Smooth muscle cell (in vitro differentiated cells): ENCODE data around the gene ARHGAP36. TPM values are rescaled to one million over a fixed set of nuclear protein-coding genes. Genes with fewer than 3 reads are reported as not detected.

Source experiments
- DNase-seq: peaks from one replicate; lab custom pipeline; 2025; ENCODE audit not compliant: unreplicated experiment; lab: John Stamatoyannopoulos, UW
- H2AFZ ChIP-seq: fragments of 200-600 bp; sonication (generic); 2 replicates; pipeline ENCODE4 v1.6.0; 2016; ENCODE audit warnings: antibody characterized with exemption, low read depth, mild to moderate bottlenecking
- H3F3A ChIP-seq: fragments of 200-600 bp; sonication (generic); 2 replicates; pipeline ENCODE4 v1.6.0; 2017; ENCODE audit warnings: antibody characterized with exemption, low read depth
- H3K27ac ChIP-seq: fragments of 200-600 bp; sonication (generic); 2 replicates; pipeline ENCODE4 v1.5.1; 2016; ENCODE audit warnings: low read depth, mild to moderate bottlenecking
- H3K27me3 ChIP-seq: fragments of 200-600 bp; sonication (generic); 2 replicates; pipeline ENCODE4 v1.6.1; 2016; ENCODE audit warnings: low read depth, mild to moderate bottlenecking
- H3K36me3 ChIP-seq: fragments of 200-600 bp; sonication (generic); 2 replicates; pipeline ENCODE4 v1.5.1; 2016; ENCODE audit warnings: low read depth
- H3K4me1 ChIP-seq: fragments of 200-600 bp; sonication (generic); 2 replicates; pipeline ENCODE4 v1.5.1; 2016; ENCODE audit warnings: low read depth
- H3K4me2 ChIP-seq: fragments of 200-600 bp; sonication (generic); 2 replicates; pipeline ENCODE4 v1.6.0; 2016; ENCODE audit warnings: mild to moderate bottlenecking
- H3K4me3 ChIP-seq: fragments of 200-600 bp; sonication (generic); 2 replicates; pipeline ENCODE4 v1.5.1; 2016; ENCODE audit warnings: mild to moderate bottlenecking
- H3K79me2 ChIP-seq: fragments of 200-600 bp; sonication (generic); 2 replicates; pipeline ENCODE4 v1.6.0; 2016; ENCODE audit warnings: low read depth, mild to moderate bottlenecking
- H3K9ac ChIP-seq: fragments of 200-600 bp; sonication (generic); 2 replicates; pipeline ENCODE4 v1.6.0; 2016; ENCODE audit warnings: low read depth
- H3K9me3 ChIP-seq: fragments of 200-600 bp; sonication (generic); replicated peaks from 2 replicates; pipeline ENCODE4 v1.5.1; 2016; ENCODE audit warnings: low read depth
- H4K20me1 ChIP-seq: fragments of 200-600 bp; sonication (generic); 2 replicates; pipeline ENCODE4 v1.6.0; 2016; ENCODE audit warnings: low read depth
- WGBS: methylation state at CpG from one replicate; pipeline ENCODE4 v1.1.7; 2016; ENCODE audit warnings: low lambda C conversion rate; 5-methylcytosine and 5-hydroxymethylcytosine counted together
- polyA plus RNA-seq: library from polyadenylated mRNA; unstranded; fragments of >200 nt; fragmentation: Nextera tagmentation; extraction: Ambion mirVana; gene quantifications from 2 replicates; pipeline ENCODE4 v1.2.1, GENCODE V29; 2016
- total RNA-seq: library from RNA; depleted of rRNA; stranded (reverse); fragments of >200 nt; gene quantifications from 2 replicates; pipeline ENCODE4 v1.2.3, GENCODE V29; 2014
- TF ChIP-seq, protein P1 (sequence below): fragments of 200-600 bp; sonication (generic); IDR thresholded peaks from 2 replicates; pipeline ENCODE4 v1.5.1; 2017; ENCODE audit warnings: borderline replicate concordance, mild to moderate bottlenecking, antibody characterized with exemption; ENCODE audit not compliant: insufficient read depth, poor library complexity, severe bottlenecking

Gene ARHGAP36, protein sequence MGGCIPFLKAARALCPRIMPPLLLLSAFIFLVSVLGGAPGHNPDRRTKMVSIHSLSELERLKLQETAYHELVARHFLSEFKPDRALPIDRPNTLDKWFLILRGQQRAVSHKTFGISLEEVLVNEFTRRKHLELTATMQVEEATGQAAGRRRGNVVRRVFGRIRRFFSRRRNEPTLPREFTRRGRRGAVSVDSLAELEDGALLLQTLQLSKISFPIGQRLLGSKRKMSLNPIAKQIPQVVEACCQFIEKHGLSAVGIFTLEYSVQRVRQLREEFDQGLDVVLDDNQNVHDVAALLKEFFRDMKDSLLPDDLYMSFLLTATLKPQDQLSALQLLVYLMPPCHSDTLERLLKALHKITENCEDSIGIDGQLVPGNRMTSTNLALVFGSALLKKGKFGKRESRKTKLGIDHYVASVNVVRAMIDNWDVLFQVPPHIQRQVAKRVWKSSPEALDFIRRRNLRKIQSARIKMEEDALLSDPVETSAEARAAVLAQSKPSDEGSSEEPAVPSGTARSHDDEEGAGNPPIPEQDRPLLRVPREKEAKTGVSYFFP
- total RNA-seq, result not detected in 2 replicates
- polyA plus RNA-seq, result not detected in 2 replicates

DNA sequence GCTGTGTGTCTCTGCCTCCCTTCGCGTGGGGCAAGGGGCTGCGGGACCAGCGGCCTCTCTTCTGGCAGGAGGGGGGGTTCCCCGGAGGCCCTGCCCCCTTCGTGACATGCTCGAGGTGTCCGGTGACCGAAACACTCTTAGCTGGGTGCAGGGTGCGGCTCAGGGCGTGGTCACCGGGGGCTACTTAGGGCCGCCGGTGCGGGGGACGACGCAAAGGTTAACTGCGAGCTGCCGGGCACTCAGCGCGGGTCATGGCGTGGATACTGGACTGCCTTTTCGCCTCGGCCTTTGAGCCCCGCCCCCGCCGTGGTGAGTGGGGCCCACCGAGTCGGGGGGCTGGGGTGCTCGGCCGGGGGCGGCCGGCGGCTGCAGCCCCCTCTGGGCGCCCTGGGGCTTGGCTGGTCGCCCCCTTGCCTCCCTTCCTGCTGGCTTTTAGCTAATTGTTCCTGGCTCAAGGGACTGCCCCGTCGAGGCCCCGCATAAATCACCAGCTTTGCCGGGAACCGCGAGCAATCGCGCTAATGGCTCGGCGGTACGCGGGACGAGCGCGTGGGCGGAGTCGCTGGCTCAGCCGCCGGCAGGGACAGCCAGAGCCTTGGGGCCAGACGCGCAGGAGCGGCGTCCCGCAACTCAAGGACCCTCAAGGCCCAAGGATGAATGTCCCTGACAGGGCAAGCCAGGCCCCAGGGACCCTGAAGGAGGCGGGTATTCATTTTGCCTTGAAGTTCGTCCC, at the start of gene ARHGAP36:
ARHGAP36 (plus strand) TSS at position 211 of the 733 bp plus-strand sequence. CDS start 23,320 bp downstream, outside the sequence.
- H2AFZ ChIP-seq, result no peak within 1 kb of the TSS
- H3K4me3 ChIP-seq, result peak within 1 kb of the TSS; percentile 16
- WGBS, result 46% methylated on average over 45 of the region's 62 CpGs
- no peak for DNase-seq
- no peaks in the 10 kb centered on the region for H4K20me1 ChIP-seq
- no peaks in the 10 kb centered on the region for H3K9me3 ChIP-seq
- no peaks in the 10 kb centered on the region for H3K36me3 ChIP-seq
- peaks cover 45% of the 10 kb centered on the region for H3K27me3 ChIP-seq
- no peak within 1 kb of the TSS for H3K27ac ChIP-seq
- H3K9ac ChIP-seq, result no peak within 1 kb of the TSS
- H3F3A ChIP-seq, result no peaks in the 10 kb centered on the region
- no peaks in the 10 kb centered on the region for H3K4me1 ChIP-seq
- TF ChIP-seq, protein P1, sequence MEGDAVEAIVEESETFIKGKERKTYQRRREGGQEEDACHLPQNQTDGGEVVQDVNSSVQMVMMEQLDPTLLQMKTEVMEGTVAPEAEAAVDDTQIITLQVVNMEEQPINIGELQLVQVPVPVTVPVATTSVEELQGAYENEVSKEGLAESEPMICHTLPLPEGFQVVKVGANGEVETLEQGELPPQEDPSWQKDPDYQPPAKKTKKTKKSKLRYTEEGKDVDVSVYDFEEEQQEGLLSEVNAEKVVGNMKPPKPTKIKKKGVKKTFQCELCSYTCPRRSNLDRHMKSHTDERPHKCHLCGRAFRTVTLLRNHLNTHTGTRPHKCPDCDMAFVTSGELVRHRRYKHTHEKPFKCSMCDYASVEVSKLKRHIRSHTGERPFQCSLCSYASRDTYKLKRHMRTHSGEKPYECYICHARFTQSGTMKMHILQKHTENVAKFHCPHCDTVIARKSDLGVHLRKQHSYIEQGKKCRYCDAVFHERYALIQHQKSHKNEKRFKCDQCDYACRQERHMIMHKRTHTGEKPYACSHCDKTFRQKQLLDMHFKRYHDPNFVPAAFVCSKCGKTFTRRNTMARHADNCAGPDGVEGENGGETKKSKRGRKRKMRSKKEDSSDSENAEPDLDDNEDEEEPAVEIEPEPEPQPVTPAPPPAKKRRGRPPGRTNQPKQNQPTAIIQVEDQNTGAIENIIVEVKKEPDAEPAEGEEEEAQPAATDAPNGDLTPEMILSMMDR, result no peak
- peak within 1 kb of the TSS; percentile 76 for H3K4me2 ChIP-seq
- no peaks in the 10 kb centered on the region for H3K79me2 ChIP-seq

DNA sequence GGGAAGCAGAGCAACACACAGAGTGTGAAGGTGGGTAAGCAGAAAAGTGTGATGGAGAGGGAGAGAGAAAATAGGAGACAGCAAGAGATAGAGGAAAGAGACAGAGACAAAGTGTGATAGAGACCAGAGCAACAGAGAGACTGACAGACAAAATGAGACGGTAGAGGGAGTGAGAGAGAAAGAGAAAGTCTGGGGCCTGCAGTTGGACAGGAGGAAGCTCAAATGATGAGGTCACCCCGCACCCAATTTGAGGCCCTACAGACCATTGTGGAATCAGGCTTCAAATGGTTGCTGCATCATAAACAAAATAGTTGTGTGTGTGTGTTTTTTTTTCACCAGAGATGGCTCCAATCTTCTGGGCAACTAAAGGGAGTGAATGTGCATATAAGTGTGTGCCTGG, 48.0 kb upstream of the ARHGAP36 start:
- TF ChIP-seq, protein P1, result no peak
- Histone ChIP-seq H3K79me2 (no peaks in the 10 kb centered on the region), H4K20me1 (no peaks in the 10 kb centered on the region), H3K4me2 (no peak overlapping the region), H3K4me3 (no peak overlapping the region), H3K27me3 (no peaks in the 10 kb centered on the region), H3K4me1 (no peaks in the 10 kb centered on the region), H2AFZ (no peak overlapping the region), H3K36me3 (no peaks in the 10 kb centered on the region), H3K9ac (no peak overlapping the region), H3F3A (no peaks in the 10 kb centered on the region), H3K9me3 (no peaks in the 10 kb centered on the region), H3K27ac (no peak overlapping the region)
- 57% methylated on average over 2 of the region's 2 CpGs for WGBS
- no peak for DNase-seq

DNA sequence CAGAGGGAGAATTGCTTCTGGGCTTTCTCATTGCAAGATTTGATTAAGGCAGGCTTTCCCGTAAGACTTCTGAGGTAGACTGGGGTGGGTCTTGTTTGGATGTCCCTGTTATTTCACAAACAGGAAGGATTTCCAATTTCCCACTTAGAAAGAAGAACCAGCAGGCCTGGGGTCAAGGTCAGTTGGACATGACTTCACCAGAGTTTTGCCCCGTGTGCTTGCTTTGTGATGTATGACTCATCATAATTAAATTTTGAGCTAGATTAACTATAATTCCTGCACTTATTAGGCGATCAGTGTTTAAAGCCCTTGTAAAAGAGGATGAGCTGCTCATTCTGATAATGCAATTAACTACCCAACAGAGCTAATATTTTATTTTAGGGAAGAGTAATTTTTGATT, 32.8 kb upstream of the ARHGAP36 start:
- no peaks in the 10 kb centered on the region for H4K20me1 ChIP-seq
- H3K4me2 ChIP-seq, result no peak overlapping the region
- no peak overlapping the region for H3K9ac ChIP-seq
- WGBS, result 55% methylated on average over 3 of the region's 3 CpGs
- H3K27me3 ChIP-seq, result no peaks in the 10 kb centered on the region
- no peak overlapping the region for H3K4me3 ChIP-seq
- no peak for DNase-seq
- no peaks in the 10 kb centered on the region for H3K79me2 ChIP-seq
- no peaks in the 10 kb centered on the region for H3F3A ChIP-seq
- no peak overlapping the region for H3K27ac ChIP-seq
- TF ChIP-seq, protein P1, result no peak
- H2AFZ ChIP-seq, result no peak overlapping the region
- H3K36me3 ChIP-seq, result no peaks in the 10 kb centered on the region
- H3K9me3 ChIP-seq, result no peaks in the 10 kb centered on the region
- H3K4me1 ChIP-seq, result no peaks in the 10 kb centered on the region
